ENCODE data around the gene OTX1. TPM values are rescaled to one million over a fixed set of nuclear protein-coding genes. Genes with fewer than 3 reads are reported as not detected.

OTX1 gene
- total RNA-seq, 2 experiments from 2014 or later: 1.0 to 2.9 TPM

DNA sequence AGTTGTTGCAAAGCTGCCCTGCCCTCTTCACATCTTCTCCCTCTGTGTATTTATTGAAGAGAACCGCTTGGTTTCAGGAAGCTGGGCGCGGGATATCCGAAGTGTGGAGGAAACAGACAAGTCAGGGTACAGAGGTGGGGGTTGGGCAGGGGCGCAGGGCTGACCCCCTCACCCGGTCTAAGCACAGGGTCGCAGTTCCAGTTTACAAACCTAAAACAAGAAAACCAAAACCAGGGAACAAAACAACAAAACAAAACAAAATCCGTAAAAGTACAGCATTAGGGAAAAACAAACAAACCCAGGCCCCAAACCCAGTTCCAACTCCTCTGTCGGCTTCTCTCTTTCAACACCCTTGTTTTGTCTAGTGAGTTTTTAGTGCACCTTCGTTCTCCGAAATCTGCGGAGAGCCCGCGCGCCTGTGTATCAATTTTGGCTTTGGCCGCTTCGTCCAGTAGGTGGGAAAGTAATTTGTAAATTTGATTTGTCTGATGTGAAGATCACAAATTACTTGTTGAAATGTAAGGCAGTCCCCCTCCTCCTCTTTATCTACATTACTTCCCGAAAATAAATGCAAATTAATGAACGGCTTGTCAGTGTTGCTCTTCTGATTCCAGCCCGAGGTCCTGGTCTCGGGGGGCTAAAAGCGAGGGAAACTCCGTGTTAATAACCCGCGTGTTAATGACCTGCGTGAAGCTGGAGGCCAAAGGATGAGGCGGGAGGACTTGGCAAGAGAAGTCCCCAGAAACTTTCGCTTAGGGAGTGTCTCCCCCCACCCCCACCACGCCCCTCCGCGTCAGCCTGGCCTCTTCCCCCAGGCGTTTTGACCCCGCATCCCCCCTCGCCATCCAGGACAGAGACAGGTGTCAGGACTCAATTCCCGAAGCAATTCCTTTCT is 6.9 kb downstream of the OTX1 start:
- intact Hi-C loops (cut with micrococcal nuclease; ENCODE audit: unreplicated experiment): no loop called here
- Histone ChIP-seq H3K4me1 (ENCODE audit: insufficient read depth, low read length, poor library complexity, severe bottlenecking) (no peaks in the 10 kb centered on the region), H3K79me2 (ENCODE audit: insufficient read depth, low read depth, low read length) (no peaks in the 10 kb centered on the region), H3K4me2 (ENCODE audit: low read length) (no peak overlapping the region), H3K27ac (ENCODE audit: low read depth, low read length, poor library complexity, severe bottlenecking) (no peak overlapping the region), H3K9me2 (ENCODE audit: insufficient read depth, low read length) (no peaks in the 10 kb centered on the region), H4K20me1 (ENCODE audit: insufficient read depth, low read length) (no peaks in the 10 kb centered on the region), H3K36me3 (ENCODE audit: insufficient read depth, low read length) (no peaks in the 10 kb centered on the region), H2AFZ (ENCODE audit: low read length) (no peak overlapping the region), H3K9me3 (ENCODE audit: low read length) (no peaks in the 10 kb centered on the region), H3K4me3 (ENCODE audit: low read depth, low read length, poor library complexity, severe bottlenecking) (no peak overlapping the region)
- no peak for DNase-seq (ENCODE audit: low spot score)
- TF ChIP-seq, protein P1, sequence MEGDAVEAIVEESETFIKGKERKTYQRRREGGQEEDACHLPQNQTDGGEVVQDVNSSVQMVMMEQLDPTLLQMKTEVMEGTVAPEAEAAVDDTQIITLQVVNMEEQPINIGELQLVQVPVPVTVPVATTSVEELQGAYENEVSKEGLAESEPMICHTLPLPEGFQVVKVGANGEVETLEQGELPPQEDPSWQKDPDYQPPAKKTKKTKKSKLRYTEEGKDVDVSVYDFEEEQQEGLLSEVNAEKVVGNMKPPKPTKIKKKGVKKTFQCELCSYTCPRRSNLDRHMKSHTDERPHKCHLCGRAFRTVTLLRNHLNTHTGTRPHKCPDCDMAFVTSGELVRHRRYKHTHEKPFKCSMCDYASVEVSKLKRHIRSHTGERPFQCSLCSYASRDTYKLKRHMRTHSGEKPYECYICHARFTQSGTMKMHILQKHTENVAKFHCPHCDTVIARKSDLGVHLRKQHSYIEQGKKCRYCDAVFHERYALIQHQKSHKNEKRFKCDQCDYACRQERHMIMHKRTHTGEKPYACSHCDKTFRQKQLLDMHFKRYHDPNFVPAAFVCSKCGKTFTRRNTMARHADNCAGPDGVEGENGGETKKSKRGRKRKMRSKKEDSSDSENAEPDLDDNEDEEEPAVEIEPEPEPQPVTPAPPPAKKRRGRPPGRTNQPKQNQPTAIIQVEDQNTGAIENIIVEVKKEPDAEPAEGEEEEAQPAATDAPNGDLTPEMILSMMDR (conservative IDR thresholded peaks at IDR 0.05; ENCODE audit: low read length): no peak
- no peak for TF ChIP-seq EZH2phosphoT487 (IDR thresholded peaks at IDR 0.05; ENCODE audit: borderline replicate concordance, low read depth, low read length)
- POLR2A ChIA-PET: no interaction called here
- BruUV-seq (replicated peaks): no TSS peak
- CTCF ChIA-PET (ENCODE audit: unreplicated experiment): no interaction called here

DNA sequence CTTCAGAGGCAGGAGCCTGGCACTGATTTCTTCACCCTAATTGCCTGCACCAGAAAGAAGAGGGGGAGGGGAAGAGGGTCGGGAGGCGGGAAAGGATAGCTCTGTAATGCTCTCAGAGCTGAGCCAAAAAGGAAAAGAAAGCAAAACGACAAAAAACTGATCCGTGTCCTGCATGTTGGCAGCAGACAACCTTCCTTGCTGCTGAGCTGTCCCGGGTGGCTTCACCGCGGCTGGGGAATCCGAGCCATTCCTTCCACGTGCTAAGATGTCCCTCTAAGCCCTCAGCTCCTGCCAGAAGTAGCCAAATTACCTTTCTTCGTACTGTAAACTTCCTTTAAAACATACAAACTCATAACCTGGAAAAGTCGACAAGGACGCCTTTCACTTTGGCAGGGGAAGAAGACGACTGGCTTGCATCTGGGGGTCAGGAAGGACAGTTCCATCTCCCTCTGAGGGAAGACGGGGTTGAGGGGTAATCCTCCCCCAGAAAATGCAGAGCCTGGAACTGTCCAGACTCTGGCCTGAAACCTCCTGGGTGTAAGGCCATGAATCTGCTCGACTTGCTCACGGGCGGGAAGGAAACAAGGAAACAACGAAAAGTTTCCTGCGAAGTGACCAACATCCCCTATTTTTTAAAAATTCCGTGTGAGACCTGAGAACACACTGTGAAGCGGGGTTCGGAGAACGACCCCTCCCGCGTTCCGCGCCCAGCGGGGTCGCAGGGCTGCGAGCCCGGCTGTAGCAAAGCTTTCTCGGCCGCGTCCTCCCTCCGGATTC is 7.7 kb downstream of the OTX1 start:
- H4K20me1 ChIP-seq (ENCODE audit: insufficient read depth, low read length): no peaks in the 10 kb centered on the region
- TF ChIP-seq EZH2phosphoT487 (IDR thresholded peaks at IDR 0.05; ENCODE audit: borderline replicate concordance, low read depth, low read length): no peak
- TF ChIP-seq, protein P1 (conservative IDR thresholded peaks at IDR 0.05; ENCODE audit: low read length): no peak
- CTCF ChIA-PET (ENCODE audit: unreplicated experiment): no interaction called here
- no peaks in the 10 kb centered on the region for H3K9me2 ChIP-seq (ENCODE audit: insufficient read depth, low read length)
- H3K9me3 ChIP-seq (ENCODE audit: low read length): no peaks in the 10 kb centered on the region
- H3K4me3 ChIP-seq (ENCODE audit: low read depth, low read length, poor library complexity, severe bottlenecking): no peak overlapping the region
- no peak for DNase-seq (ENCODE audit: low spot score)
- H2AFZ ChIP-seq (ENCODE audit: low read length): no peak overlapping the region
- no peaks in the 10 kb centered on the region for H3K4me1 ChIP-seq (ENCODE audit: insufficient read depth, low read length, poor library complexity, severe bottlenecking)
- H3K79me2 ChIP-seq (ENCODE audit: insufficient read depth, low read depth, low read length): no peaks in the 10 kb centered on the region
- POLR2A ChIA-PET: interaction anchor here (0.6 kb wide), 1 partner anchor 47 kb away, joined by 3 read pairs; no protein-coding TSS in a partner anchor
- no peaks in the 10 kb centered on the region for H3K36me3 ChIP-seq (ENCODE audit: insufficient read depth, low read length)
- no TSS peak for BruUV-seq (replicated peaks)
- intact Hi-C loops (cut with micrococcal nuclease; ENCODE audit: unreplicated experiment): no loop called here
- no peak overlapping the region for H3K27ac ChIP-seq (ENCODE audit: low read depth, low read length, poor library complexity, severe bottlenecking)
- H3K4me2 ChIP-seq (ENCODE audit: low read length): no peak overlapping the region
